K562 (cell line): ENCODE measurements around the gene FARP2. TPM values are rescaled to one million over a fixed set of nuclear protein-coding genes. Genes with fewer than 3 reads are reported as not detected.
A peak's percentile ranks its signal among the peaks of the same experiment; 100 is the strongest.

Source experiments
- C11orf30 ChIP-seq: fragments of 450-650 bp; IDR thresholded peaks from 2 replicates; pipeline ENCODE4 v1.6.1; 2016; ENCODE audit warnings: low read depth, mild to moderate bottlenecking
- CBX2 ChIP-seq: fragments of 200-600 bp; sonication (generic); IDR thresholded peaks from one replicate; pipeline ENCODE4 v1.6.1; 2012; ENCODE audit warnings: mild to moderate bottlenecking, low read length, inconsistent platforms; ENCODE audit not compliant: insufficient read depth, poor library complexity, severe bottlenecking
- DPF2 ChIP-seq: fragments of 450-650 bp; IDR thresholded peaks from 2 replicates; pipeline ENCODE4 v1.6.1; 2016
- FOSL1 ChIP-seq: fragments of 200-800 bp; sonication (Bioruptor generic); conservative IDR thresholded peaks from 2 replicates; pipeline ENCODE4 v1.6.1; 2016; ENCODE audit warnings: missing genetic modification characterization, missing compliant biosample characterization
- KHSRP ChIP-seq: fragments of 450-650 bp; IDR thresholded peaks from 2 replicates; pipeline ENCODE4 v1.6.1; 2017
- LEF1 ChIP-seq: fragments of 450-650 bp; IDR thresholded peaks from 2 replicates; pipeline ENCODE4 v1.6.1; 2016; ENCODE audit warnings: mild to moderate bottlenecking
- MTF1 ChIP-seq: fragments of 250-450 bp; sonication (Bioruptor Pico); IDR thresholded peaks from 2 replicates; pipeline ENCODE4 v1.9.0; 2021; ENCODE audit warnings: moderate library complexity, mild to moderate bottlenecking, inconsistent platforms, borderline replicate concordance
- RCOR1 ChIP-seq, 2 experiments: IDR thresholded peaks; 2 replicates each; pipeline ENCODE4 v1.6.1; 2012; ENCODE audit warnings: low read depth in 2 of 2, low read length in 2 of 2, borderline replicate concordance in 1 of 2, improper control_type of control experiment in 1 of 2
- RFX5 ChIP-seq: IDR thresholded peaks from 2 replicates; pipeline ENCODE4 v1.6.1; 2011; ENCODE audit warnings: low read depth, mild to moderate bottlenecking, improper control_type of control experiment, low read length
- SIN3A ChIP-seq, 2 experiments: fragments of 150-350 bp in 1 of 2; IDR thresholded peaks; 2 replicates each; pipeline ENCODE4 v1.6.1; 2011 to 2016; ENCODE audit warnings: borderline replicate concordance in 2 of 2, low read depth in 2 of 2, low read length in 2 of 2, mild to moderate bottlenecking in 2 of 2, moderate library complexity in 2 of 2; ENCODE audit not compliant: control insufficient read depth in 1 of 2
- TAF1 ChIP-seq: IDR thresholded peaks from 2 replicates; pipeline ENCODE4 v1.6.1; 2011; ENCODE audit warnings: mild to moderate bottlenecking, low read length, moderate library complexity; ENCODE audit not compliant: insufficient read depth, control insufficient read depth, severe bottlenecking; ENCODE audit errors: extremely low read depth
- ZNF239 ChIP-seq: fragments of 250-450 bp; sonication (Bioruptor Pico); IDR thresholded peaks from 2 replicates; pipeline ENCODE4 v1.4.0; 2020; ENCODE audit warnings: mild to moderate bottlenecking
- ZNF324 ChIP-seq: fragments of 250-450 bp; sonication (Bioruptor Pico); IDR thresholded peaks from 2 replicates; pipeline ENCODE4 v1.4.0; 2020; ENCODE audit warnings: mild to moderate bottlenecking
- polyA plus RNA-seq, 8 experiments: library from polyadenylated mRNA; depleted of rRNA in 4 of 8; stranded (reverse) in 5 of 8; unstranded in 3 of 8; fragments of >200 nt; fragmentation: Nextera tagmentation in 2 of 8; fragmentation: Illumina TruSeq in 1 of 8; extraction: Ambion mirVana in 2 of 8; extraction: Trizol in 1 of 8; gene quantifications; 2 replicates each; pipeline versions ENCODE4 v1.2.1 to v1.2.3, GENCODE V29; 2011 to 2014; ENCODE audit warnings: inconsistent platforms in 1 of 8, missing spikeins in 1 of 8
- total RNA-seq, 7 experiments: library from RNA; depleted of rRNA in 6 of 7; stranded (reverse); fragments of >200 nt in 6 of 7; fragmentation: Illumina TruSeq in 2 of 7; extraction: Trizol in 2 of 7; gene quantifications; 2 replicates each; pipeline versions ENCODE4 v1.2.1 to v1.2.3, GENCODE V29; 2011 to 2021; ENCODE audit warnings: low replicate concordance in 1 of 7
- TF ChIP-seq, protein P1 (sequence below): fragments of 450-650 bp; formaldehyde crosslinking; IDR thresholded peaks from 2 replicates; pipeline ENCODE4 v1.4.0; 2020; ENCODE audit warnings: mild to moderate bottlenecking, moderate library complexity
- TF ChIP-seq, protein P2 (sequence below): fragments of 450-650 bp; conservative IDR thresholded peaks from 2 replicates; pipeline ENCODE4 v1.6.1; 2016; ENCODE audit warnings: missing genetic modification characterization, low read depth, mild to moderate bottlenecking, control low read depth, missing compliant biosample characterization
- TF ChIP-seq, protein P3 (sequence below): fragments of 250-450 bp; sonication (Bioruptor Pico); IDR thresholded peaks from 2 replicates; pipeline ENCODE4 v1.8.0; 2021; ENCODE audit warnings: mild to moderate bottlenecking, moderate library complexity
- TF ChIP-seq, protein P4 (sequence below): fragments of 250-450 bp; sonication (Bioruptor Pico); IDR thresholded peaks from 2 replicates; pipeline ENCODE4 v1.5.0; 2021; ENCODE audit warnings: mild to moderate bottlenecking, moderate library complexity
- TF ChIP-seq, protein P5 (sequence below): fragments of 250-450 bp; sonication (Bioruptor Pico); IDR thresholded peaks from 2 replicates; pipeline ENCODE4 v1.8.0; 2022; ENCODE audit warnings: moderate library complexity, mild to moderate bottlenecking, inconsistent platforms

FARP2 gene
- total and polyA plus RNA-seq, 9 of the 15 experiments (the other 6 are each of a cell fraction or from before 2014, with no cell fraction given), result 4.1 to 38.1 (median 21.1) TPM

DNA sequence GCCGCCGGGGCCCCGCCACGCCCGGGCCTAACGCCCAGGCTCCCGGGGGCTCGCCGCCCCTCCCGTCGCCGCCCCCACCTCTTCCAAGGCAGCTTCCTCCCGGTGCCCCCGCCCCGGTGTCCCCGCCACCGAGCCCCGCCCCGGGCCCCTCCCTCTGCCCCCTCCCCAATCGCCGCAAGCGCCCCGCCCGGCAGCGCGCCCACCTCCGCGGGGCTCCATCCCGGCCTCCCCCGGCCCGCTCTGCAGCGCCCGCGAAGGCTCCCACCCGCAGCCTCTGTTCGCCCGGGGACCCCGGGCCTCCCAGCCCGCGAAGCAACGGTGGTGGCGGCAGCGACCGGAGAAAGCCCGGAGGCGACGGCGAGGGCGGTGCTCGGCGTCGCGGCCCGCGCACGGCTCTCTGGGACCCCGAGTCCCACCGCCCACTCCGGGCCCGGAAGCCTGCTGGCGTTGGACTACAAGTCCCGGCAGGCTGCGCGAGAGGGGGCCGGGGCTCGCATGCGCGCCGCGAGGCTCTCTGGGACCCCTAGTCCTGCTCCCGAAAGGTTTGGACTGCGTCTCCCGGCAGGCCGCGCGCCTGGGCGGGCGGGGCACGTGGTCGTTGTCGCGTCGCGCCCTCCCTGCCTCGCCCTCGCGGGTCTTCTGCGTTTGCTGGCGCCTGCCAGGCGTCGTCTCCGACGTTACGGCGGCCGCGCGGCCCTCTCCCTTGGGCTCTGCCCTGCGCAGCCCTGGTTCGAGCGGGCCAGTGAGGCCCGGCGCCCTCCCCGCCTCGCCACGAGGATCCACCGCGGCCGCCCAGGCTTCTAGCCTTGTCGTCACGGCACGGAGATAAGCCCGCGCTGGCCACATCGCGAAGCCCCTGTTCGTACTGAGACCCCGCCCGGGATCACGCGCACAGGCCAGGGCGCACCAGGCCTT, 152.4 kb downstream of the FARP2 start, which contains the start of gene STK25 (continued):
- TF ChIP-seq, protein P1, sequence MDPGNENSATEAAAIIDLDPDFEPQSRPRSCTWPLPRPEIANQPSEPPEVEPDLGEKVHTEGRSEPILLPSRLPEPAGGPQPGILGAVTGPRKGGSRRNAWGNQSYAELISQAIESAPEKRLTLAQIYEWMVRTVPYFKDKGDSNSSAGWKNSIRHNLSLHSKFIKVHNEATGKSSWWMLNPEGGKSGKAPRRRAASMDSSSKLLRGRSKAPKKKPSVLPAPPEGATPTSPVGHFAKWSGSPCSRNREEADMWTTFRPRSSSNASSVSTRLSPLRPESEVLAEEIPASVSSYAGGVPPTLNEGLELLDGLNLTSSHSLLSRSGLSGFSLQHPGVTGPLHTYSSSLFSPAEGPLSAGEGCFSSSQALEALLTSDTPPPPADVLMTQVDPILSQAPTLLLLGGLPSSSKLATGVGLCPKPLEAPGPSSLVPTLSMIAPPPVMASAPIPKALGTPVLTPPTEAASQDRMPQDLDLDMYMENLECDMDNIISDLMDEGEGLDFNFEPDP (CRISPR knock-in tag), result no peak
- TF ChIP-seq ZNF324 (CRISPR knock-in tag) (no peak), FOSL1 (tag) (no peak), CBX2 (no peak), MTF1 (no peak), SIN3A (IDR thresholded peaks at IDR 0.05; ENCODE audit: borderline replicate concordance in 2 of 2, control insufficient read depth in 1 of 2, low read depth in 2 of 2, low read length in 2 of 2) (no peak), TAF1 (peak; percentile 10), C11orf30 (no peak; the same call in 1 of the 2 replicates), ZNF239 (peak; percentile 22; the same call in 1 of the 2 replicates), DPF2 (no peak), RCOR1 (IDR thresholded peaks at IDR 0.05; ENCODE audit: borderline replicate concordance in 1 of 2, low read depth in 2 of 2, low read length in 2 of 2) (no peak), RFX5 (no peak), LEF1 (no peak), KHSRP (no peak)
- TF ChIP-seq, protein P2, sequence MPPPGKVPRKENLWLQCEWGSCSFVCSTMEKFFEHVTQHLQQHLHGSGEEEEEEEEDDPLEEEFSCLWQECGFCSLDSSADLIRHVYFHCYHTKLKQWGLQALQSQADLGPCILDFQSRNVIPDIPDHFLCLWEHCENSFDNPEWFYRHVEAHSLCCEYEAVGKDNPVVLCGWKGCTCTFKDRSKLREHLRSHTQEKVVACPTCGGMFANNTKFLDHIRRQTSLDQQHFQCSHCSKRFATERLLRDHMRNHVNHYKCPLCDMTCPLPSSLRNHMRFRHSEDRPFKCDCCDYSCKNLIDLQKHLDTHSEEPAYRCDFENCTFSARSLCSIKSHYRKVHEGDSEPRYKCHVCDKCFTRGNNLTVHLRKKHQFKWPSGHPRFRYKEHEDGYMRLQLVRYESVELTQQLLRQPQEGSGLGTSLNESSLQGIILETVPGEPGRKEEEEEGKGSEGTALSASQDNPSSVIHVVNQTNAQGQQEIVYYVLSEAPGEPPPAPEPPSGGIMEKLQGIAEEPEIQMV (tag), result no peak
- TF ChIP-seq, protein P3, sequence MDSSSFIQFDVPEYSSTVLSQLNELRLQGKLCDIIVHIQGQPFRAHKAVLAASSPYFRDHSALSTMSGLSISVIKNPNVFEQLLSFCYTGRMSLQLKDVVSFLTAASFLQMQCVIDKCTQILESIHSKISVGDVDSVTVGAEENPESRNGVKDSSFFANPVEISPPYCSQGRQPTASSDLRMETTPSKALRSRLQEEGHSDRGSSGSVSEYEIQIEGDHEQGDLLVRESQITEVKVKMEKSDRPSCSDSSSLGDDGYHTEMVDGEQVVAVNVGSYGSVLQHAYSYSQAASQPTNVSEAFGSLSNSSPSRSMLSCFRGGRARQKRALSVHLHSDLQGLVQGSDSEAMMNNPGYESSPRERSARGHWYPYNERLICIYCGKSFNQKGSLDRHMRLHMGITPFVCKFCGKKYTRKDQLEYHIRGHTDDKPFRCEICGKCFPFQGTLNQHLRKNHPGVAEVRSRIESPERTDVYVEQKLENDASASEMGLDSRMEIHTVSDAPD, result no peak
- TF ChIP-seq, protein P4, sequence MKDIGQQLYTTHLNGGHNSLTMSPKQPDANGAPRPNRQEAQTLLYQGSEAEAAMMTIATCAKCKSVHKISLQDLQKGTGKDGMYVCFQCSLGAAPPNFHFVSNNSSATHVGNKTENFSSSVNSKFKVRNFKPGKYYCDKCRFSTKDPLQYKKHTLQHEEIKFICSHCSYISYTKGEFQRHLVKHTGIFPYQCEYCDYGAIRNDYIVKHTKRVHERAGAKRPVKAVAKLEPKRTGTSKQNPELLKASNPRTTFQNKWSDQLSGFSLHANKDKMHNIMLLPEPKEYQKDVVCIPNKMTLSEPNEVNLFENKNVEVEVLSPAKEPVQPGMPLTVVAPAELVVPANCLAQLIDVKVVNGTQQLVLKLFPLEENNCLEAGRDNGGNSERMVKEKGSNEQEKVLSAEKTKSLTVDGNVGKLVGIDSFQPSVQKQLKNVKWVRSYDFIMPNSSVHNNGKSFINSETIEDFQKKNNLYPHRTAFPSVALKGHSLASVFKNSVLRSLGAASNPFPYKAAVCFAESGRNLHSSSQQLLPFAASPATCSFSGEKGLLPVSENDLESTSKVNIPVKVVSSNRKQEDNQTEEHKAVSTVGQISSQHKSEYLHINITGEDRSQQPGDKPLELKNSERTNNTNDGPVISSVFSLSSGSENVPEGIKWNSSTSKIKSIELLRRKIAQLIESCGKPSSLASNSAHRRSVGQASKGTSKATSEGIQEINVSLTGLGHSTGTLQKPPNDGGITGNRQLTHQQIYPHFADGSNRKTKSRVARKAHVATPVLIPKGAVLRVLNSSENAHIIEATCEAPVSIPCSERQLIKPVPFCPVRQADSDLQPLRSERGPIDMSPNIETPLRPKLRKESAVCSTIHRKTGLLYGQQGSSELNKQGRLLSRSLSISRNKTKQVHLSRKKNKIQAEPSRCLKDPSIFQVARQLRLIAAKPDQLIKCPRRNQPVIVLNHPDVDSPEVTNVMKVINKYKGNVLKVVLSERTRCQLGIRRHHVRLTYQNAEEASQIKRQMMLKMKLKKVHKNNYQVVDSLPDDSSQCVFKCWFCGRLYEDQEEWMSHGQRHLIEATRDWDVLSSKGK, result no peak
- TF ChIP-seq, protein P5, sequence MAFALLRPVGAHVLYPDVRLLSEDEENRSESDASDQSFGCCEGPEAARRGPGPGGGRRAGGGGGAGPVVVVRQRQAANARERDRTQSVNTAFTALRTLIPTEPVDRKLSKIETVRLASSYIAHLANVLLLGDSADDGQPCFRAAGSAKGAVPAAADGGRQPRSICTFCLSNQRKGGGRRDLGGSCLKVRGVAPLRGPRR, result no peak
